ENCODE measurements around the gene ARHGAP26. TPM values are rescaled to one million over a fixed set of nuclear protein-coding genes. Genes with fewer than 3 reads are reported as not detected.

Gene ARHGAP26
- total RNA-seq, 4 donors from 2014 or later, result 22.3 to 40.7 (median 28.2) TPM

DNA sequence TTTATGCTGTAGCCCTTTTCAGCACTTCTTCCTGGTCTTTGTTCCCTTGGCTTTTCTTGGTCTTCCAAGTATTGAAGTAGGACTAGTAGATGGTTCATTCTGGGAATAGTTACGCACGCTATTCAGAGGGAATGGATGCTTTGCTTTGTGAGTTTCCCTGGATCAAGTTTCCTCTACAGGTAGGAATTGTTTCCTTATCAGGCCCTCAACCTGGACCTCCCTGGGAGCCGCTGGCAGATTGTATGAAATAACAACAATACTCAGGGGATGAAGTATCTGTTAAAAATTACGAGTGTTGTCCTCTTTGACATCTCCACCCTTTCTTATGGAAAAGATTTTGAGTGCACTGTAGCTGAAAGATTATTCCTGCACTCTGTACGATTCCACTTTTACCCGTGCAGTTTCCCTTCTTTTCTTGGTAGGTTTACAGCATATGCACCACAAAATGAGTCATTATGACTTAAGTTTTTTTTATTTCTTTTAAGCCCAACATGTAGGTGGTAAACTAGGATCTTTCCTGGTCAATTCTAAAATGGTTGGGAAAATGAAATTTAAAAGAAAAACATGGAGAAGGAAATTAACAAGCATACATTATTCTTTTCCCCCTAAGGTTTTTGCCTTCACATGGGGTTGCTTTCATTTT, 57.9 kb downstream of the ARHGAP26 start:
- Histone ChIP-seq H3K27me3 (no peaks in the 10 kb centered on the region), H3K27ac (replicated peaks in 1 of 4) (no peak overlapping the region), H3K36me3 (no peaks in the 10 kb centered on the region), H3K9me3 (no peaks in the 10 kb centered on the region), H3K4me1 (peaks cover 63 to 89% (median 80%) of the 10 kb centered on the region in 4 donors), H3K4me3 (no peak overlapping the region)
- intact Hi-C loops (cut with DNase I), result no loop called here
- WGBS, result 88% methylated on average over 6 of the region's 6 CpGs
- no peak for DNase-seq (ENCODE audit: extremely low spot score)
- TF ChIP-seq POLR2AphosphoS5 (IDR thresholded peaks at IDR 0.05), result no peak
- TF ChIP-seq, protein P1, sequence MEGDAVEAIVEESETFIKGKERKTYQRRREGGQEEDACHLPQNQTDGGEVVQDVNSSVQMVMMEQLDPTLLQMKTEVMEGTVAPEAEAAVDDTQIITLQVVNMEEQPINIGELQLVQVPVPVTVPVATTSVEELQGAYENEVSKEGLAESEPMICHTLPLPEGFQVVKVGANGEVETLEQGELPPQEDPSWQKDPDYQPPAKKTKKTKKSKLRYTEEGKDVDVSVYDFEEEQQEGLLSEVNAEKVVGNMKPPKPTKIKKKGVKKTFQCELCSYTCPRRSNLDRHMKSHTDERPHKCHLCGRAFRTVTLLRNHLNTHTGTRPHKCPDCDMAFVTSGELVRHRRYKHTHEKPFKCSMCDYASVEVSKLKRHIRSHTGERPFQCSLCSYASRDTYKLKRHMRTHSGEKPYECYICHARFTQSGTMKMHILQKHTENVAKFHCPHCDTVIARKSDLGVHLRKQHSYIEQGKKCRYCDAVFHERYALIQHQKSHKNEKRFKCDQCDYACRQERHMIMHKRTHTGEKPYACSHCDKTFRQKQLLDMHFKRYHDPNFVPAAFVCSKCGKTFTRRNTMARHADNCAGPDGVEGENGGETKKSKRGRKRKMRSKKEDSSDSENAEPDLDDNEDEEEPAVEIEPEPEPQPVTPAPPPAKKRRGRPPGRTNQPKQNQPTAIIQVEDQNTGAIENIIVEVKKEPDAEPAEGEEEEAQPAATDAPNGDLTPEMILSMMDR (IDR thresholded peaks at IDR 0.05), result no peak
- TF ChIP-seq EP300 (IDR thresholded peaks at IDR 0.05), result no peak
- no peak for TF ChIP-seq POLR2A (IDR thresholded peaks at IDR 0.05; ENCODE audit: low read depth)

DNA sequence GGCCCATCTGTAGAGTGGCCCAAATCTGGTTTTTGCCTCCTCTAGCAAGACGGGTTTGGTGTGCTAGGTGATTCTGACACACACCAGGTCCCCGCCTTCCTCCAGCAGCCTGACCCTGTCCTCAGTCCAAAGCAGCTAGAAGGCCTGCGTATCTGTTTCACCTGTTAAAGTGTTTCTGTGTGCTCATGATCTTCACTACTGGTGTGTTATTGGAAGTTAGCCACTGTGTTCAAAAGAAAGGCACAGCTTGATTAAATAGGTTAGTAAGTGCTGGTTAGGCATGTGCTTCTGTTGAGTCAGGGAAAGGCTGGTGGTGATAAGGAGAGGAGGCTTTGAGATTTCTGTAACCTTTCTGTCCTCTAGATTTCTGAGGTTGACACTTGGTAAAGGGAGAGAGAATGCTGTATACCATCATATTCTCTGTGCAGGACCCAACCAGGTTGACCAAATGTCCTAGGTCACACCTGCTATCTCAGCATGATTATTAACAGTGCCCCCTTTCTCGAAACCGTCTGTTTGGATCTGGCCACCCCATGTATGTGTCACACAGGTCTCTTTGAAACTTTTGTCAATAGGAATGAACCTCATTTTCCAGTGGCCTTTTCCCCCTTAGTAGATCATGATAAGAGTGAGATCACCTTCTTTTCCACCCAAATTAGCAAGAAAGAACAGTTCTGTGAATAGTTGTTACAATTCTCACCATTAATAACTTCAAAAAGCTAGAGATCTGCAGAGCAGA, 58.8 kb downstream of the ARHGAP26 start:
- Histone ChIP-seq H3K36me3 (no peaks in the 10 kb centered on the region), H3K9me3 (no peaks in the 10 kb centered on the region), H3K4me3 (no peak overlapping the region), H3K4me1 (peaks cover 63 to 84% (median 76%) of the 10 kb centered on the region in 4 donors), H3K27ac (replicated peaks in 1 of 4) (no peak overlapping the region), H3K27me3 (no peaks in the 10 kb centered on the region)
- no peak for DNase-seq (ENCODE audit: extremely low spot score)
- intact Hi-C loops (cut with DNase I), result no loop called here
- WGBS, result 89% methylated on average over 5 of the region's 5 CpGs
- no peak for TF ChIP-seq EP300 (IDR thresholded peaks at IDR 0.05)

DNA sequence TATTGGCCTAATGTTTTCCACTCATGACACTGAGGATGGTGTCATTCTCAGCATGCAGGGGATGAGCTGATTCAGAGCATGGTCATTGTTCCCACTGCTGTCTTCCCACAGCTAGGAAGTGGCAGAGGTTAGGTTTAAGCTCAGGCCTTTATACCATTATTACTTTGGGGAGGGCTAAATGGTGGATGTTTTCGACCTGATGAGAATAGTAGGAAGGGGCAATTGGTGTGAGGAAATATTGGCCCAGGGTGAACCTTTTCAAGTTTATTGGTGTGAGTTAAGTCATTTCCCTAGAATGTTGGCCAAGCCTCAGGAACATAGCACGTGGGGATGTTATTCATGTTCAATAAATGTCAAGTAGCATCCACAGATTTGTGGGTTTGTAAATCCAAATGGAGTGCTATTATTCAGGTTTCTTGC, 59.6 kb downstream of the ARHGAP26 start:
- intact Hi-C loops (cut with DNase I), result no loop called here
- Histone ChIP-seq H3K4me3 (no peak overlapping the region), H3K4me1 (peaks cover 58 to 84% (median 76%) of the 10 kb centered on the region in 4 donors), H3K36me3 (no peaks in the 10 kb centered on the region), H3K27ac (replicated peaks in 1 of 4) (no peak overlapping the region), H3K27me3 (no peaks in the 10 kb centered on the region), H3K9me3 (no peaks in the 10 kb centered on the region)
- WGBS, result 52% methylated on average over 2 of the region's 2 CpGs
- no peak for DNase-seq (ENCODE audit: extremely low spot score)
- TF ChIP-seq EP300 (IDR thresholded peaks at IDR 0.05) (no peak), POLR2AphosphoS5 (IDR thresholded peaks at IDR 0.05) (no peak), POLR2A (IDR thresholded peaks at IDR 0.05; ENCODE audit: low read depth) (no peak)
- TF ChIP-seq, protein P1 (IDR thresholded peaks at IDR 0.05), result no peak

DNA sequence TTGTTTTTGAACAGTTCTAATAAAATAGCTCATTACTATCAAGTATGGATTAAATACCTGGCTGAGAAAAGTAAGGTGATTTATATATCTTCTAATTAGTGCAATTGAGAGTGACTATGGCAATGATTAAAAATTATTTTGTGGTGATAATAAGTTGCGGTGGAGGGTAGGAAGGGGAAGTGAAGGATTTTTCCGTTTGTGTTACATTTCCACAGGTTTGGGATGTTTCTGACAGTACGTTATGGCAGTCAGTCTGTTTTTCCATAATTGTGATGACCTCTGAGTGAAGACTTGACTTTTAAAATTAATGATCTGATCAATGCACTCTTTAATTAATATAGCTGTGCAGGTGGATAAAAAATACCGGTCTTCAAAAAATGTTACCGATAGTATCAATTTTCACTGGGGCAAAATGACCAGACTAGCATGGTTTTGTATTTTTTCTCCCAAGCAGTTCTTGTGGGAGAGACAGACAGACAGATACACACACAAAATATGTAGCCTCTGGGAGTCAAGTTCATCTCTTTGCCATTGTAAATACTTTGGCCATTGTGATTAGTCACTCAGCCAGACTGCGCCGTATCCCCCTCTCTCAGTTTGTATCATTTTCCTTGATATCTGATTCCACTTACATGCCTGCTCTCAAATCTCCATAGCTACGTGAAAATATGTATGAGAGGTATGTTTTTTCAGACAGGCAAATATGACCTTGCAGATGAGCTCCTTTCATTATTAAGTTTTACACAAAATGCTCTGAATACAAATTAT, 60.2 kb downstream of the ARHGAP26 start:
- Histone ChIP-seq H3K4me1 (peaks cover 54 to 79% (median 71%) of the 10 kb centered on the region in 4 donors), H3K9me3 (no peaks in the 10 kb centered on the region), H3K27ac (replicated peaks in 1 of 4) (peak overlapping the region in 1 of 4 donors; percentile 11), H3K27me3 (no peaks in the 10 kb centered on the region), H3K36me3 (no peaks in the 10 kb centered on the region), H3K4me3 (no peak overlapping the region)
- intact Hi-C loops (cut with DNase I), result no loop called here
- TF ChIP-seq EP300 (IDR thresholded peaks at IDR 0.05) (no peak), POLR2A (IDR thresholded peaks at IDR 0.05; ENCODE audit: low read depth) (no peak), POLR2AphosphoS5 (IDR thresholded peaks at IDR 0.05) (no peak)
- TF ChIP-seq, protein P1 (IDR thresholded peaks at IDR 0.05), result no peak
- 74% methylated on average over 8 of the region's 8 CpGs for WGBS
- DNase-seq (ENCODE audit: extremely low spot score), result no peak

DNA sequence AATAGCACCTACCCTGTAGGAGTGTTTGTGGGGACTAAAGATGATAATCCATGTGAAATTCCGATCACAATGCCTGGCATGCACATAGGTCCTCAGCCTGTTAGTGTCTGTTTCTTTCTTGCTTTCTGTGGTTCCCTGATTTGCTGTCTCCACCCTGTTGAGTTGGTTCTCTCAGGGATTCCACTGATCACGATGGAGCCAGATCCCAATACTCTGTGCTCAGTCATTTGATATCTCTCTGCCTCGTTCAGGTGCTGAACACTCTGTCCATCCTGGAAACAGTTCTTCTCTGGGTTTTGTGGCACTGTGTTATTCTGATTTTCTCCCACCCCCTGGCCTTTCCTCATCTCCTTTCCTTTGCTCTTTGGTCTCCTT, 60.8 kb downstream of the ARHGAP26 start:
- H3K4me1 ChIP-seq, result peaks cover 48 to 74% (median 67%) of the 10 kb centered on the region in 4 donors
- intact Hi-C loops (cut with DNase I), result no loop called here
- DNase-seq (ENCODE audit: extremely low spot score), result no peak

More for the DNA sequence above, 60.8 kb downstream of the ARHGAP26 start:
- no peaks in the 10 kb centered on the region for H3K27me3 ChIP-seq
- TF ChIP-seq, protein P1 (IDR thresholded peaks at IDR 0.05), result no peak
- TF ChIP-seq POLR2A (IDR thresholded peaks at IDR 0.05; ENCODE audit: low read depth), result no peak
- TF ChIP-seq POLR2AphosphoS5 (IDR thresholded peaks at IDR 0.05), result no peak
- no peak for TF ChIP-seq EP300 (IDR thresholded peaks at IDR 0.05)
- H3K27ac ChIP-seq (replicated peaks in 1 of 4), result peak overlapping the region in 1 of 4 donors; percentile 11
- H3K9me3 ChIP-seq, result no peaks in the 10 kb centered on the region
- 67% methylated on average over 3 of the region's 3 CpGs for WGBS
- no peak overlapping the region for H3K4me3 ChIP-seq
- H3K36me3 ChIP-seq, result no peaks in the 10 kb centered on the region
